Measurements from ENCODE around the gene CDC42EP2. TPM values are rescaled to one million over a fixed set of nuclear protein-coding genes. Genes with fewer than 3 reads are reported as not detected.

CDC42EP2 gene, protein sequence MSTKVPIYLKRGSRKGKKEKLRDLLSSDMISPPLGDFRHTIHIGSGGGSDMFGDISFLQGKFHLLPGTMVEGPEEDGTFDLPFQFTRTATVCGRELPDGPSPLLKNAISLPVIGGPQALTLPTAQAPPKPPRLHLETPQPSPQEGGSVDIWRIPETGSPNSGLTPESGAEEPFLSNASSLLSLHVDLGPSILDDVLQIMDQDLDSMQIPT
- total RNA-seq (1 to 10 TPM; 3.5 to 4.4 TPM), polyA plus RNA-seq (ENCODE audit: insufficient read depth, low read depth, low replicate concordance) (5.1 TPM)
- long read RNA-seq, donor 1, transcript CDC42EP2-201 (2 exons, 2,023 nt) = major isoform, 10 of 10 reads
- long read RNA-seq, donor 1, partial matches to known transcripts = 0 of 10 reads
- long read RNA-seq, donor 1, other reads (novel, unspliced or antisense) = 0 of 10 reads
- long read RNA-seq, donor 2, transcript CDC42EP2-201 (2 exons, 2,023 nt) = major isoform, 6 of 6 reads
- long read RNA-seq, donor 2, partial matches to known transcripts = 0 of 6 reads
- long read RNA-seq, donor 2, other reads (novel, unspliced or antisense) = 0 of 6 reads

DNA sequence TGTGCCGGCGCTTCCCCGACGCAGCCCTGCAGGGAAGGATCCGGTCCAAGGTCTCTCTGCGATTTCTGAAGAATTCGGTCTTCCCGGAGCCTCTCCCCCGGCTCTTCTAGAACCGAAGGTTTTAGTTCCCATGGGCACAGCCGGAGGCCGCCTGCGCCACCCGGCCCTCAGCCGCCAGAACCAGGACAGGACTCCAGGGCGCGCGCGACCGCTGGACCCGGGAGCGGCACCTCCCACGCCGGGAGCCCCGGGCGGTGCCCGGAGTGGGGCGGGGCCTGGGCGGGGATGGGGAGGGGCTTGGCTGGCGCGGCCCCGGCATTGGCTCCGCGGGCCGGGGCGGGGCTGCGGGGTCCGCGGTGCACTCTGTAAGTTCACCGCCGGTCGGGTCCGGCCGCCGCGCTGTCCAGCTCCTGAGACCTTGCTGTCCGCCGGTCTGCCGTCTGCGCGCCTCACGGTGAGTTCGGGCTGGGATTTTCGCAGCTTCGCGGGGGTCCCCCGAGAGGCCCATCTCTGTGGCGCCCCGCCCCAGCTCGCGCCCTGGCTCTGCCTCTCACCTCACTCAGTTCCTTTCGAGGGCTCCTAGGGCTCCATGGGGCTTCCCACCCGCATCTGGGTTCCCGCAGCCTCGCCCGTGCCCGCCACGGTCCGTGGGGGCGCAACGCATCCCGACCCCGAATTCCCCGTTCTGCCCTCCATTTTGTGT, at the start of gene CDC42EP2:
Gene CDC42EP2, plus strand, starts transcription at position 366 of the 703 bp plus-strand sequence. CDS start 6,033 bp downstream, outside the sequence.
- WGBS, 2 donors = 0 to 1% methylated on average over 2 to 55 of the region's 74 CpGs
- H3K4me1 ChIP-seq = peaks cover 24% of the 10 kb centered on the region
- DNase-seq = peak; percentile 88
- no peaks in the 10 kb centered on the region for H3K9me3 ChIP-seq
- peak within 1 kb of the TSS; percentile 69 to 95 for H3K4me3 ChIP-seq
- intact Hi-C loops (cut with DNase I; ENCODE audit: low total_unique reads) = loop anchor here (5.0 kb wide), 1 partner anchor 37 kb away; no protein-coding TSS in a partner anchor
- no peak for TF ChIP-seq POLR2A (IDR thresholded peaks at IDR 0.05)
- TF ChIP-seq, protein P1, sequence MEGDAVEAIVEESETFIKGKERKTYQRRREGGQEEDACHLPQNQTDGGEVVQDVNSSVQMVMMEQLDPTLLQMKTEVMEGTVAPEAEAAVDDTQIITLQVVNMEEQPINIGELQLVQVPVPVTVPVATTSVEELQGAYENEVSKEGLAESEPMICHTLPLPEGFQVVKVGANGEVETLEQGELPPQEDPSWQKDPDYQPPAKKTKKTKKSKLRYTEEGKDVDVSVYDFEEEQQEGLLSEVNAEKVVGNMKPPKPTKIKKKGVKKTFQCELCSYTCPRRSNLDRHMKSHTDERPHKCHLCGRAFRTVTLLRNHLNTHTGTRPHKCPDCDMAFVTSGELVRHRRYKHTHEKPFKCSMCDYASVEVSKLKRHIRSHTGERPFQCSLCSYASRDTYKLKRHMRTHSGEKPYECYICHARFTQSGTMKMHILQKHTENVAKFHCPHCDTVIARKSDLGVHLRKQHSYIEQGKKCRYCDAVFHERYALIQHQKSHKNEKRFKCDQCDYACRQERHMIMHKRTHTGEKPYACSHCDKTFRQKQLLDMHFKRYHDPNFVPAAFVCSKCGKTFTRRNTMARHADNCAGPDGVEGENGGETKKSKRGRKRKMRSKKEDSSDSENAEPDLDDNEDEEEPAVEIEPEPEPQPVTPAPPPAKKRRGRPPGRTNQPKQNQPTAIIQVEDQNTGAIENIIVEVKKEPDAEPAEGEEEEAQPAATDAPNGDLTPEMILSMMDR (IDR thresholded peaks at IDR 0.05) = peak in 1 of 3 experiments; percentile 8
- no peaks in the 10 kb centered on the region for H3K27me3 ChIP-seq
- H3K27ac ChIP-seq = peak within 1 kb of the TSS; percentile 64 to 81
- H3K36me3 ChIP-seq (ENCODE audit: low read depth, missing control alignments) = no peaks in the 10 kb centered on the region

DNA sequence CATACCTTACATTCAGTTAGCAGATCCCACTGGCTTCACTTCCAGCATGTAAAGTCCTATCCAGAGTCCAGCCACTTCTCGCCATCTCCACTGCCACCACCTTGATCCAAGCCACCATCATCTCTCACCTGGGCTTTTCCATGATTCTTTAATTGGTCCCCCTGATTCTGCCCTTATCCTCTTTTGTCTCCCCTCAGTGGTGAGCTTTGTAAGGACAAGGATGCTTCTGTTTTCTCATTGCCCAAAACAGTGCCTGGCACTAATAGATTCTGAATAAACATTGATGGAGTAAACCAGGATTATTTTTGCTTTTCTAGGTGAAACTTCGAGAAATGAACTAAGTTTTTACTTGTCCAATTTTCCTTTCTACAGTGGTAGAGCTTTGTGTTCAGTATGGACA, 48.5 kb upstream of the CDC42EP2 start:
- 75 to 90% methylated on average over 2 of the region's 2 CpGs for WGBS, 2 donors

DNA sequence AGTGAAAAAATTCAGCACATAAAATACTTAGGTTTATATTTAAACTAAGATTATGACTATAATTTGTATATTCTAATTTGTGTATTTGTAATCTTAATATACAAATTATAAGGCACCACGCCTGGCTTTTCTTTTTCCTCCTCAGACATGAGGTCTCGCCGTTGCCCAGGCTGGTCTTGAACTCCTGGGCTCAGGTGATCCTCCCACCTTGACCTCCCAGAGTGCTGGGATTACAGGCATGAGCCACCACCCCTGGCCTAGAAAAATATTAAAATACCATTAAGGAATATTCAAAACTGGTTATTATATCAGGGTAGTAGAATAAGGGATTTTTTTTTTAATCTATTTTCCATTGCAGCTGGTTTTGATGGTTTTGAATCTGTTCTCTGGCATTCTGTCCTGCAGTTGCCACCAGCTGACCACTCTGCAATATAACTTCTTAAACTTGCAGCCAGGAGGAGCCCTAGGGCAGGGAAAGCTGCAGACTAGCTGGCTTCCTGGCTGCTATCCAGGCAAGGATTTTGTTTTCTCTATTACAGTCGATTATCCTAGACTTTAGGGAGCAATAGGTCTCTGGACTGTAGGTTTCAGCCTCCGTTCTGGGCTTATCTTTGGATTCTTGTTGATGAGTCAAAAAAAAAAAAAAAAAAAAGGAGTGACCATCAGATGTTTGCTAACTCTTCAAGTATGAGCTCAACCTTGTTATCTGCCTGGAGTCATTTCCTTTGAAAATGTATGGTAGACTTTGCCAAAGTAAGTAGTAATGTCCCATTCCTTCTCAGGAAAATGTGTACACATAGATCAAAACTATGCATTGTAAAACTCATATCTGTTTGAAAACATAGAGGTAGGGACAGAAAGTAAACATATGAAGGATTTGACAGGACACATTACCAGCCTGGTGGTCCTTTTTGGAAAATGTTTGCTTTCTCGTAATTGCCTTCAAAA, 39.7 kb upstream of the CDC42EP2 start:
- TF ChIP-seq, protein P1 (IDR thresholded peaks at IDR 0.05) = peak; percentile 62 to 91 (median 89)
- no peak for TF ChIP-seq POLR2A (IDR thresholded peaks at IDR 0.05)
- 44 to 49% methylated on average over 6 of the region's 6 CpGs for WGBS, 2 donors

More for the DNA sequence above, 48.5 kb upstream of the CDC42EP2 start:
- H3K4me3 ChIP-seq = no peak overlapping the region
- H3K27me3 ChIP-seq = no peaks in the 10 kb centered on the region
- H3K4me1 ChIP-seq = peaks cover 8% of the 10 kb centered on the region
- no peaks in the 10 kb centered on the region for H3K9me3 ChIP-seq
- no peak for DNase-seq
- no peak overlapping the region for H3K27ac ChIP-seq
- no peaks in the 10 kb centered on the region for H3K36me3 ChIP-seq (ENCODE audit: low read depth, missing control alignments)
- intact Hi-C loops (cut with DNase I; ENCODE audit: low total_unique reads) = no loop called here
- TF ChIP-seq, protein P1 (IDR thresholded peaks at IDR 0.05) = peak in 1 of 3 experiments; percentile 27
- no peak for TF ChIP-seq POLR2A (IDR thresholded peaks at IDR 0.05)

DNA sequence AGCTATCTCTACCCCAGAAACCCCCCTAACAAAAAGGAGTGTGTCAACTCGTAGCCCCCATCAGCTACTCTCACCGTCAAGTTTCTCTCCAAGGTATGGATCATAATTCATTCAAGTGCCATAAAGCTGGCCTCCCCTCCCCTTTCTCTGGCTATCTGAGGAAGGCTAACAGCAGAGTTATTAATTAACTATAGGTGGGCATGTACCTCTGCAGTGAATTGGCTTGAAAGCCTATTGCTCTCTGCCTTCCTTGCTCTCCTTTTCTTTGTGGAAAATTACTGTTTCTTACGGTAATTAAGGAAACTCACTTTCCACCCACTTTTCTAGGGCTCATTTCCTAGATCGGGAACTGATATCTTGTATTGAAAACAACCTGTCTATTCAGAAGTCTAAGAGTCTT, 38.8 kb upstream of the CDC42EP2 start:
- intact Hi-C loops (cut with DNase I; ENCODE audit: low total_unique reads) = loop anchor here (5.0 kb wide), 1 partner anchor 41 kb away; no protein-coding TSS in a partner anchor
- WGBS, 2 donors = 89 to 91% methylated on average over 4 of the region's 4 CpGs
- Histone ChIP-seq H3K4me1 (no peaks in the 10 kb centered on the region), H3K4me3 (no peak overlapping the region), H3K27ac (no peak overlapping the region), H3K9me3 (no peaks in the 10 kb centered on the region), H3K27me3 (no peaks in the 10 kb centered on the region), H3K36me3 (ENCODE audit: low read depth, missing control alignments) (no peaks in the 10 kb centered on the region)
- no peak for DNase-seq
- TF ChIP-seq, protein P1 (IDR thresholded peaks at IDR 0.05) = no peak
- TF ChIP-seq POLR2A (IDR thresholded peaks at IDR 0.05) = no peak

More for the DNA sequence above, 39.7 kb upstream of the CDC42EP2 start:
- Histone ChIP-seq H3K9me3 (no peaks in the 10 kb centered on the region), H3K4me3 (no peak overlapping the region), H3K27me3 (no peaks in the 10 kb centered on the region), H3K4me1 (no peaks in the 10 kb centered on the region), H3K36me3 (ENCODE audit: low read depth, missing control alignments) (no peaks in the 10 kb centered on the region), H3K27ac (no peak overlapping the region)
- intact Hi-C loops (cut with DNase I; ENCODE audit: low total_unique reads) = loop anchor here (5.0 kb wide), 1 partner anchor 42 kb away; no protein-coding TSS in a partner anchor
- peak; percentile 88 for DNase-seq

Measured in testis (tissue), 5 donors.